Activated T-cell treated with anti-CD3 and anti-CD28 coated beads, Interleukin-2, amount 50 U/mL, for 72 hours (primary cell): Measurements from ENCODE around the gene IRAK3. TPM values are rescaled to one million over a fixed set of nuclear protein-coding genes. Genes with fewer than 3 reads are reported as not detected.
"Not testable (repeated sequence)": the region's sequence is repeated elsewhere in the genome, so short reads cannot be mapped to it uniquely, and the experiment has no call there.

ENCODE experiments used
- ATAC-seq, 2 donors: fragments of 150-1000 bp; cut with Tn5 transposase; replicated peaks in 1 of 2; 2 replicates each; pipeline ENCODE4 v1.10.0; 2021; ENCODE audit warnings: moderate library complexity in 2 of 2, mild to moderate bottlenecking in 1 of 2
- DNase-seq, 2 donors: peaks; one replicate each; pipeline ENCODE4 v3.0.0; 2021 to 2022; ENCODE audit warnings: mixed read lengths in 1 of 2
- H3K27ac Mint-ChIP-seq: one replicate; pipeline ENCODE4 v1.8.0; 2022; ENCODE audit warnings: mild to moderate bottlenecking, moderate library complexity, mixed read lengths
- H3K27me3 Mint-ChIP-seq: one replicate; pipeline ENCODE4 v1.8.0; 2022; ENCODE audit warnings: low read depth, mixed read lengths
- H3K36me3 Mint-ChIP-seq, 2 donors: one replicate each; pipeline ENCODE4 v1.8.0; 2022; ENCODE audit warnings: mixed read lengths in 2 of 2, mild to moderate bottlenecking in 1 of 2; ENCODE audit not compliant: insufficient read depth in 2 of 2
- H3K4me1 Mint-ChIP-seq: one replicate; pipeline ENCODE4 v1.8.0; 2022; ENCODE audit warnings: low read depth, mixed read lengths
- H3K4me3 Mint-ChIP-seq, 2 donors: one replicate each; pipeline ENCODE4 v1.8.0; 2022; ENCODE audit warnings: mild to moderate bottlenecking in 2 of 2, mixed read lengths in 2 of 2, moderate library complexity in 2 of 2
- H3K9me3 Mint-ChIP-seq, 2 donors: one replicate each; pipeline ENCODE4 v1.8.0; 2022; ENCODE audit warnings: mixed read lengths in 2 of 2
- total RNA-seq, 2 donors: library from RNA; stranded (reverse); gene quantifications; one replicate each; pipeline ENCODE4 v1.2.3, GENCODE V29; 2022

IRAK3 gene
- total RNA-seq, 2 donors from 2014 or later = 1.2 to 1.3 TPM

DNA sequence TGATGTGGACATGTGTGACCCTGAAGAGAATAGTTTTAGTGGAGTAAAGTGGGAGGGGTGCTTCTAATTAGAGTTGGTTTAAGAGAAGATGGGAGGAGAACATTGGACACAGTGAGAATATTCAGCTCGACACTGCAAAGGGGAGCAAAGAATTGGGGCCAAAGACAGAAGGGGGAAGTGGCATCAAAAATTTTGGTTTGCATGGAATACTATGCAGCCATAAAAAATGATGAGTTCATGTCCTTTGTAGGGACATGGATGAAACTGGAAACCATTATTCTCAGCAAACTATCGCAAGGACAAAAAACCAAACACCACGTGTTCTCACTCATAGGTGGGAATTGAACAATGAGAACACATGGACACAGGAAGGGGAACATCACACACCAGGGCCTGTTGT is 4.2 kb upstream of the IRAK3 start:
- H3K4me1 Mint-ChIP-seq, H3K4me3 Mint-ChIP-seq, H3K27ac Mint-ChIP-seq, H3K9me3 Mint-ChIP-seq, DNase-seq, ATAC-seq: not testable (repeated sequence)
- peaks cover 55% of the 10 kb centered on the region for H3K27me3 Mint-ChIP-seq
- peaks cover 3 to 11% of the 10 kb centered on the region in 2 donors for H3K36me3 Mint-ChIP-seq

DNA sequence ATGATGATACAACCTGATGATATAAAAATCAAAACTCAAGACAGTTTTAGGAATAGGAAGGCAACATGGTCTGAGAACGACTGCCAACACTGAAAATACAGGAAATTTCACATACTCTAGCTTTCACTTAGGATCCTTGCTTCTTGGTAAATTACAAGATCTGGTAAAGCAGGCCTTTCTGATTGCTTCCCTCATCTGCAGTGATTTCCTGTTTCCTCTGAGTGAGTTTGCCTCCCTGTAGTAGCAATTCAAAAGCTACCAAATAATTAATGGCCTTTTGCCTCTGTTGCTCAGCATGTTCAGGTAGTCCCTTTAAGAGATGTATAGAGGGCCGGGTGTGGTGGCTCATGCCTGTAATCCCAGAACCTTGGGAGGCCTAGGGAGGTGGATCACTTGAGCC is 2.0 kb upstream of the IRAK3 start:
- H3K4me3 Mint-ChIP-seq = peak overlapping the region in 1 of 2 donors; percentile 12
- ATAC-seq = no peak
- H3K4me1 Mint-ChIP-seq = peaks cover 6% of the 10 kb centered on the region
- no peak for DNase-seq
- peaks cover 74% of the 10 kb centered on the region for H3K27me3 Mint-ChIP-seq
- no peak overlapping the region for H3K27ac Mint-ChIP-seq
- H3K9me3 Mint-ChIP-seq = peaks cover 5 to 9% of the 10 kb centered on the region in 2 donors
- peaks cover 3 to 11% of the 10 kb centered on the region in 2 donors for H3K36me3 Mint-ChIP-seq

DNA sequence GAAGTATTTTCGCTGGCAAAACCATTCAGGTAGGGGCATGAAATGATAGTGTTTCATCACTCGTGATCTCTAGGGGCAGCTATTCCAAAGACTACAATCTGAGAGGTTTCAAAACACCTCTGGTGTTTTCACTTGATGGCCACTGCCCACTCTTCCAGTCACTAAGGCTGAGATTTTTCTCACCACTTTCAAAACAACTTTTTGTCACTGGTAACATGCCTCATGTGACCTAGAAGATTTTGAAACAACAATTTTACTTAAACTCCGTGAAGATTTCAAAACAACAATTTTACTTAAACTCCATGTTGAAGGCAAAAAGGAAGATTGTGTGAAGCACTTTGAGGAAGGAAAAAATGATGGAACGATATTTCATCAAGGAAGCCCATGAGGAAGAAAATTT is 1.2 kb upstream of the IRAK3 start:
- H3K4me3 Mint-ChIP-seq = peak overlapping the region; percentile 81 to 87
- DNase-seq (no peak), ATAC-seq (no peak)
- peaks cover 68% of the 10 kb centered on the region for H3K27me3 Mint-ChIP-seq
- peaks cover 5 to 9% of the 10 kb centered on the region in 2 donors for H3K9me3 Mint-ChIP-seq
- peaks cover 6% of the 10 kb centered on the region for H3K4me1 Mint-ChIP-seq
- H3K27ac Mint-ChIP-seq = no peak overlapping the region
- H3K36me3 Mint-ChIP-seq = peaks cover 3 to 11% of the 10 kb centered on the region in 2 donors

DNA sequence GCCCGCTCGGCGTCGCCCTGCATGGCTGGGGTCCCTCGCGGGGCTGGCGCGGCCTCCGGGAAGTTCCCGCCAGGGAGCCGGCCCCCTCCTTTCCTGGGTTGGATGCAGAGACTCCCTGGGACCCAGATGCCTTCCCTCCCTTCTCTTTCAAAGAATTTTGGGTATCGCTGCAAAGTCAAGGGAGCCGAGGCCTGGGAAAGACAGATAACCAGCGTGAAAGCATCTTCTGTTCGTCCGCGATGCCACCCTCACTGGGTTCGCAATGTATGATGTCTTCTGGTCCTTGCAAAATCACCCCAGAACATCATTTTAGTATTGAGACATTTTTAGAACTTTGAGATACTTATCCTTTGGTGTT is 451 bp downstream of the IRAK3 start:
- peaks cover 2 to 10% of the 10 kb centered on the region in 2 donors for H3K36me3 Mint-ChIP-seq
- ATAC-seq = no peak
- no peak for DNase-seq
- no peak overlapping the region for H3K27ac Mint-ChIP-seq
- H3K4me3 Mint-ChIP-seq = peak overlapping the region; percentile 17 to 44
- peaks cover 4 to 7% of the 10 kb centered on the region in 2 donors for H3K9me3 Mint-ChIP-seq
- H3K4me1 Mint-ChIP-seq = peaks cover 6% of the 10 kb centered on the region
- peaks cover 68% of the 10 kb centered on the region for H3K27me3 Mint-ChIP-seq

DNA sequence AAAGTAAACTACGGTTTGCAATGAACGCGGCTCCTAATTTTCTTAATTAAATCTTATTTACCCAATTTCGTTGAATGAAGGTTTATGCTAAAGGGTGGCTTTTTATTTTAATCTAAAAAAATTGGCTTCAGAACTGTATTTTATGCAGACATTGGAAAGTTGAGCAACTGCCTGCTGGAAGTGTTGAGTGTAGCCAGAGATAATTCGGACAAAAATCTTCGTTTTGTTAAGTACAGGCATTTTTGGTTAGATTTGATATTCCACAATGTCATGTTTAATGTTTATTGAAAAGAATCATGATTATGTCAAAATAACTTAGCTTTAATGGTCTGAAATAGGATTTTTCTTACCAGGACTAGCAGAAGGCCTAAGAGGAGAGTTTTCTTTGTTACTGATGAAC is 875 bp downstream of the IRAK3 start:
- ATAC-seq (no peak), DNase-seq (no peak)
- H3K27me3 Mint-ChIP-seq = peaks cover 68% of the 10 kb centered on the region
- peaks cover 6% of the 10 kb centered on the region for H3K4me1 Mint-ChIP-seq
- H3K9me3 Mint-ChIP-seq = peaks cover 0 to 4% of the 10 kb centered on the region in 2 donors
- peak overlapping the region in 1 of 2 donors; percentile 17 for H3K4me3 Mint-ChIP-seq
- no peak overlapping the region for H3K27ac Mint-ChIP-seq
- peaks cover 0 to 8% of the 10 kb centered on the region in 2 donors for H3K36me3 Mint-ChIP-seq

DNA sequence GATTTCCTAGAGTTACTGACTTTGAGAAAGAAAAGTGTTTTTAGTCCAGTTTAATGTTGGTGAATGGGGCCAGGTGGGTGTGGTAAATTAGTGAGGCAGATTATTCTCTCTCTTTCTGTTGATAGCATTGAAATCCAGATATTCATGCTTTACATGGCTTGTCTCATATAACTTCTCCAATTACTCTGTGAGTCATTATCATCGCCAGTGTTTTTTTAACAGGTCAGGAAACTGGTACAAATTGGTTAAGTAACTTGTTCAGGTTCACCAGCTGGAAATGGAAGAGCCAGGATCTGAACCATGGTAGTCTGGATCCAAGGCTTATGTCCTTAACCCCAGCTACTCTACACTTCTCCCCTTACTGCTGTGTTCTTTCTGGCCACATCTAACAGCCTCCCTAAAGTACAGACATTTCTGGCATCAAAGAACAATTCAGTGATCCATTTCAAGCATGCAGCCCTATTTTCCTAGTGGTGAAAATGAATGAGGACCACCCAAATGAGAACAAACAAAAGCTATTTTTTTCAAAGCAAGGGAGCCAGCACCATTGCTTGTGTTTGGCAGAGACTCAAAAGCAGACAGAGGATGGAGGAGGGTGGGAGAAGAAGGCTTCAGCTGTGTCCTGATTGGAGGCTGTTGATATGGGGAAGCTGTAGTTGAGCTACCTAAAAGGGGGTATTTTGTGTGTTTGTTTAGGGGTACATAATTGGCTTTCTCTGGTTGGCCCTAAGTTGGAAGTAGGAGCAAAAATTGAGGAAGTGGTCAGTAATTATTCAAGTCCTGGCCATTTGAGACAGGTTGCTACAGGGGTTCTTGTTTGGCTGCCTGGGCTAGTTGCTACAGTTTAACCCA is 1.7 kb downstream of the IRAK3 start:
- H3K4me3 Mint-ChIP-seq = no peak overlapping the region
- H3K27me3 Mint-ChIP-seq = peaks cover 70% of the 10 kb centered on the region
- no peak for ATAC-seq
- no peak for DNase-seq
- H3K9me3 Mint-ChIP-seq = peaks cover 0 to 3% of the 10 kb centered on the region in 2 donors
- H3K4me1 Mint-ChIP-seq = peaks cover 6% of the 10 kb centered on the region
- H3K36me3 Mint-ChIP-seq = peaks cover 0 to 8% of the 10 kb centered on the region in 2 donors
- no peak overlapping the region for H3K27ac Mint-ChIP-seq

DNA sequence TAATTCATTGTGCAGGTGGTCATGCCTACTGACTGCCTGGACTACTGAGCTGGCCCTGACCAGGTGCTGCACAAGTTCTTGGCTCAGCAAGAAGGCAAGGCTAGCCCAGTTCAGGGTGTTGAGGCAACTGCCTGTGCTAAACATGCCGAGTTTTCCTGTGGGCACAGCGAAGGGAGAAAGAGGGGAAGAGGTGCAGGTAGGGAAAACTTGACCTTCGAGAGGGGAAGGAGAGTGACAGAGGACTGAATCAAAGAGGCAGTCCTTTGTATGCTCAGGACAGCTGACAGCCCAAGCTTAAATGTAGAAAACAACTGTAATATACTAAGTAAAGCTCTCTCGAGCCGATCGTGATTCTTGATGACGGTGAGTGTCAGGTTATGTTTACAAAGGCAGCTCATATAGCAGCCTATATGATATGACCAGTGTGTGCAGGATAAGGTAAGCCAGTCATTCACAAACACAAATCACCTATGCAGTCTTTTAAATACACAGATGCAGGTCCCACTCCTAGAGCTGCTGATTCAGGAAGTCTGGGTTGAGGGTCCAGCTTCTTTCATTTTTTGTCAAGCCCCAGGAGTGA is 2.6 kb downstream of the IRAK3 start:
- H3K27me3 Mint-ChIP-seq = peaks cover 66% of the 10 kb centered on the region
- no peak for ATAC-seq
- H3K36me3 Mint-ChIP-seq = peaks cover 0 to 8% of the 10 kb centered on the region in 2 donors
- H3K9me3 Mint-ChIP-seq = no peaks in the 10 kb centered on the region
- H3K4me1 Mint-ChIP-seq = peaks cover 13% of the 10 kb centered on the region
- H3K4me3 Mint-ChIP-seq = no peak overlapping the region
- no peak for DNase-seq
- no peak overlapping the region for H3K27ac Mint-ChIP-seq

DNA sequence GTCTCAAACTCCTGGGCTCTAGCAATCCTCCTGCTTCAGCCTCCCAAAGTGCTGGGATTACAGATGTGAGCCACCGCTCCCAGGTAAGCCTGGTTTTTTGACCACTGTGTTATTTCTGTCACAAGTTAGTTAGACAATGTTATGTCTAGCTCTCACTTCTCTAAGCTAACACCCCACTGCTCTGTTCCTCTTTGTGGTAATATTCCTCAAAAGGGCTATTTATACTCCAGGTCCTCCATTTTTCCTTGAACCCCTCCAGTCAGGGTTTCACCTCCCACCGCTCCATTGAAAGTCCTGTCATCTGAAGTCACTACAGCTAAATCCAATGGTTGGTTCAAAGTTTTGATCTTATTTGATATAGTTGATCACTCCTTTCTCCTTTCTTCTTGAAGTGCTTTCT is 5.1 kb downstream of the IRAK3 start:
- DNase-seq (no peak), ATAC-seq (no peak)
- H3K4me3 Mint-ChIP-seq = no peak overlapping the region
- no peaks in the 10 kb centered on the region for H3K9me3 Mint-ChIP-seq
- peaks cover 15% of the 10 kb centered on the region for H3K4me1 Mint-ChIP-seq
- H3K36me3 Mint-ChIP-seq = no peaks in the 10 kb centered on the region
- no peak overlapping the region for H3K27ac Mint-ChIP-seq
- peaks cover 59% of the 10 kb centered on the region for H3K27me3 Mint-ChIP-seq

DNA sequence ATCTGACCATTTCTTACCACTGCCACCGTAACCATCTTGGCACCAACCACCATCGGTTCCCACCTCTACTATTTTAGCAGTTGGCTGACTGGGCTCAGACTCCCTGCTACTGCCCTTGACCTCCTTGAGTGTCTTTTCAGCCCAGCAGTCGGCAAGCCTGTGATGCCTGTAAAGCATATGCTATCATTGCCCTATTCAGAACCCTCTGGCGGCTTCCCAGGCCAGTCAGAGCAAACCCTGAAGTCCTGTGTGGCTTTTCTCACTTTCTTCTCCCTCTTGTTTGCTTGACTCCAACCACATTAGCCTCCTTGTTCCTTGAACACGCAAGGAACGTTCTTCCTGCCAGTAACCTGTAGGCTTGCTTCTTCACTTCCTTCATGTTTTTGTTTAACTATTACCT is 6.2 kb downstream of the IRAK3 start:
- Mint-ChIP-seq H3K4me3 (no peak overlapping the region), H3K27ac (no peak overlapping the region), H3K4me1 (peaks cover 15% of the 10 kb centered on the region), H3K27me3 (peaks cover 53% of the 10 kb centered on the region), H3K9me3 (peaks cover 0 to under 1% of the 10 kb centered on the region in 2 donors), H3K36me3 (peaks cover 0 to 2% of the 10 kb centered on the region in 2 donors)
- ATAC-seq = no peak
- no peak for DNase-seq

DNA sequence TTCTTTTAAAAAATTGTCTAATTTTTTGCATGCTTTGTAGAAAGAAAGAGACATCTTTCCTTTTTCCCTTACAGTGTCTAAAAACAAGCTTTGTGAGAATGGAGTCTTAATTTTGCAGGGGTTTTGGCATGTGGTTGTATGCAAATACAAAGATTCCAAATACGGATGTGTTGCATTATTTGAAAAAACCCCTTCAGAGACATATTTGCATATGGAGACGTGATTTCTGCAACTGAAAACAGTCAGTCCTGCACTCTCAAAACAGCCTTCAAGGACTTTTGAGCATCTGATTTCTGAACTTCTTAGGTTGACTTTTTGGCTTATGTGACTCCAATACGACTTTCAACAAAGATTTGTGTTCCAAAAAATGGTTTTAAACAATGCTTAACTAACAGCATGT is 7.8 kb downstream of the IRAK3 start:
- Mint-ChIP-seq H3K4me1 (peaks cover 15% of the 10 kb centered on the region), H3K4me3 (peak overlapping the region; percentile 47 to 54), H3K27ac (peak overlapping the region; percentile 51), H3K9me3 (peaks cover 0 to 3% of the 10 kb centered on the region in 2 donors), H3K27me3 (peaks cover 45% of the 10 kb centered on the region), H3K36me3 (peaks cover 0 to 3% of the 10 kb centered on the region in 2 donors)
- DNase-seq (no peak), ATAC-seq (peak; percentile 79 to 87)

DNA sequence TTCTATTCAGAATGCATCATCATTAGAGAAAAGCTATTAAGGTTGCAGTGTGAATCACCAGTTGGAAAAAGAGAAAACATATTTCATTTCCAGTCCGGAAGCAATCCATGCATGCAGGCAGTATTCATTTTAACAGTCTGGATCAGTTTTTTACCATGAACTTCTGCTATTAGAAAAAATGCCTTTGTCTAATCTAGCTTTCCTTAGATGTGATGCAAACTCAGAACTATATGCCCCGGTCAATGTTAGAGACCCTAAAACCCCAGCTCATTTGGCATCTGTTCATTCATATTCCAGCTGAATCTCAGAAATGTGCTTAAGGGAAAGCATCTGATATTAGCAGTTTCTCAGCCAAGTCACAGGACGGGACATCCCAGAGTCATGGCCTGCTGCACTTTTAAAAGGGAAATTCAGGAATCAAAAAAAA is 8.5 kb downstream of the IRAK3 start:
- Mint-ChIP-seq H3K4me3 (no peak overlapping the region), H3K36me3 (peaks cover 0 to 3% of the 10 kb centered on the region in 2 donors)

DNA sequence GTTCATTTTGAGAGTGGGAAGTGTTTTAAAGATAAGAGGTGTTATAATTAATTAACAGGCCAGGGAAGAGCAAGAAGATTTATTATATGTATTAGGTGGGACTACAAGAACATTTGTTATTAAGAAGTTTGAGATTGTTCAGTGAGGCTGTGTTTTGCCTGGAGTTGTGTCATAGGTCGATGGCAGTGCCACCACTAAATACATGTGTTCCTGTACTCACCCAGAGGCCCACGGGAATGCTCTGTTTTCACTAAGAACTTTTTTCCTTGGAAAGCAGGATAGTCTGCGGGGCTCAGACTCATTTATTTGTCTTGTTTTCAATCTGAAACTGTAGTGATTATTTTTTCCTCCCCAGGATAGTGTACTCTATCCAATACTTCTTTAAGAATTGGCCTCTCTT is 10.1 kb downstream of the IRAK3 start:
- peaks cover 28% of the 10 kb centered on the region for H3K4me1 Mint-ChIP-seq
- peaks cover 35% of the 10 kb centered on the region for H3K27me3 Mint-ChIP-seq
- no peak overlapping the region for H3K4me3 Mint-ChIP-seq
- peaks cover 0 to 3% of the 10 kb centered on the region in 2 donors for H3K36me3 Mint-ChIP-seq
- no peak overlapping the region for H3K27ac Mint-ChIP-seq
- ATAC-seq = no peak
- peaks cover 0 to 3% of the 10 kb centered on the region in 2 donors for H3K9me3 Mint-ChIP-seq
- no peak for DNase-seq

More for the DNA sequence above, 8.5 kb downstream of the IRAK3 start:
- H3K4me1 Mint-ChIP-seq = peaks cover 15% of the 10 kb centered on the region
- ATAC-seq (no peak), DNase-seq (no peak)
- peak overlapping the region; percentile 51 for H3K27ac Mint-ChIP-seq
- peaks cover 0 to 3% of the 10 kb centered on the region in 2 donors for H3K9me3 Mint-ChIP-seq
- peaks cover 45% of the 10 kb centered on the region for H3K27me3 Mint-ChIP-seq

DNA sequence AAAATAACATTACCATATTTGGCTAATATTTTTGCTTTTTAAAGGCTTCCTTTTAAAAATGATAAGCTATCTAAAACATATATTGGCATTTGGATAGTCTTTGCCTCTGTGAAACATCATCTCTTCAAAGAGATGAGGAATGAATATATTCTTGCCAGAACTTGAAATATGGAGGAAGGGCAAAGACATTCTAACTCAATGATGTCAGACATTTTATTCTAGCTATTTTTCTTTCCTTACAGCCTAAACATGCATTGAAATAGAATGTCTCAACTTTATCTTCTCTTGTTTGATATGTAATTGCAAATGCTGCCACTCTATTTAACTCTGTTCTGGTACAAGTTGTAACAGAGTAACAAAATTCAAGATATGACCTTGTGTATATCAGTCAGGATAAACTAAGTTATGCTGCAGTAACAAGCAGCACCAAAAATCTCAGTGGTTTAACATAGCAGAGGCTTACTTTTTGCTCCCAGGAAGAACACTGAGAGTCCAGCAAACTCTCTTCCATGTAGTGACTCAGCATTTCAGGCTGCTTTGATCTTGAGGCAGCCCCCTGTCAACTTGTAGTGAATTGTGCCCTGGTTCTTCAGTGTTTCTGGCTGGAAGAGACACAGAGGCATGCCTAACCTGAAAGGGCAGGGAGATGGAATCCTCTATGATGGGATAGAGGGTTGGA is 11.0 kb downstream of the IRAK3 start:
- peaks cover 0 to 3% of the 10 kb centered on the region in 2 donors for H3K36me3 Mint-ChIP-seq
- H3K27ac Mint-ChIP-seq = no peak overlapping the region
- ATAC-seq (no peak), DNase-seq (no peak)
- peaks cover 36% of the 10 kb centered on the region for H3K4me1 Mint-ChIP-seq
- no peak overlapping the region for H3K4me3 Mint-ChIP-seq
- H3K9me3 Mint-ChIP-seq = peaks cover 0 to 3% of the 10 kb centered on the region in 2 donors
- H3K27me3 Mint-ChIP-seq = peaks cover 27% of the 10 kb centered on the region
